SK-N-DZ (cell line): Measurements from ENCODE around the gene PLA2R1.
"Not testable (repeated sequence)": the region's sequence is repeated elsewhere in the genome, so short reads cannot be mapped to it uniquely, and the experiment has no call there.

ENCODE experiments used
- DNase-seq: peaks from one replicate; pipeline ENCODE4 v3.0.0-alpha.2; 2015; ENCODE audit warnings: low spot score

The PLA2R1 gene

GRCh38 chr2:159982842-159983785 is 79.3 kb downstream of the PLA2R1 start:
- no peak for DNase-seq

- no peak for DNase-seq
Measured at GRCh38 chr2:159982270-159982669, 80.1 kb downstream of the PLA2R1 start.

- DNase-seq: no peak
Measured at GRCh38 chr2:159976527-159977160, 85.8 kb downstream of the PLA2R1 start.

- DNase-seq: no peak
Measured at GRCh38 chr2:159973325-159973724, 89.1 kb downstream of the PLA2R1 start.

GRCh38 chr2:159971365-159972152 is 90.9 kb downstream of the PLA2R1 start:
- DNase-seq: no peak

GRCh38 chr2:159970548-159970947 is 91.9 kb downstream of the PLA2R1 start:
- not testable (repeated sequence) for DNase-seq

- peak; percentile 25 for DNase-seq
Measured at GRCh38 chr2:159968279-159968900, 94.0 kb downstream of the PLA2R1 start.

- DNase-seq: no peak
Measured at GRCh38 chr2:159963700-159964099, 98.7 kb downstream of the PLA2R1 start.

GRCh38 chr2:159962513-159962912 is 99.9 kb downstream of the PLA2R1 start:
- DNase-seq: not testable (repeated sequence)

- DNase-seq: no peak
Measured at GRCh38 chr2:159961451-159961850, 101.0 kb downstream of the PLA2R1 start.

- DNase-seq: no peak
Measured at GRCh38 chr2:159961037-159961436, 101.4 kb downstream of the PLA2R1 start.

GRCh38 chr2:159960414-159960813 is 102.0 kb downstream of the PLA2R1 start:
- no peak for DNase-seq

- DNase-seq: no peak
Measured at GRCh38 chr2:159959136-159959535, 103.3 kb downstream of the PLA2R1 start.

- no peak for DNase-seq
Measured at GRCh38 chr2:159953136-159953823, 109.1 kb downstream of the PLA2R1 start.

GRCh38 chr2:159946326-159946999 is 116.0 kb downstream of the PLA2R1 start:
- no peak for DNase-seq

- DNase-seq: no peak
Measured at GRCh38 chr2:159944874-159945273, 117.5 kb downstream of the PLA2R1 start.

- no peak for DNase-seq
Measured at GRCh38 chr2:159942146-159942545, 120.3 kb downstream of the PLA2R1 start.

- DNase-seq: no peak
Measured at GRCh38 chr2:159941729-159942128, 120.7 kb downstream of the PLA2R1 start.

- DNase-seq: no peak
Measured at GRCh38 chr2:159939946-159940345, 122.5 kb downstream of the PLA2R1 start.

- DNase-seq: no peak
Measured at GRCh38 chr2:159938395-159938794, 124.0 kb downstream of the PLA2R1 start.
